T-cell (primary cell): ENCODE results near the gene BMP8A. TPM values are rescaled to one million over a fixed set of nuclear protein-coding genes. Genes with fewer than 3 reads are reported as not detected.

Source experiments
- total RNA-seq, 35 experiments: library from RNA in 6 of 35; stranded (reverse) in 6 of 35; fragments of 120-200 nt in 1 of 35; gene quantifications; one replicate each; pipeline versions ENCODE4 v1.2.1 to v1.2.4 and lab custom pipeline; 2013 to 2026

BMP8A gene
- total RNA-seq, 5 donors from 2014 or later (not counting 1 experiment from before 2014, with no cell fraction given): 0.38 TPM; not detected in 4

Other genes with a start within 250 kb of the BMP8A start
- gene PABPC4, start 85.2 kb downstream of the BMP8A start, total RNA-seq: 100 to 1,000 TPM; 266 to 314 (median 276) TPM
- gene HEYL, start 148.0 kb downstream of the BMP8A start, total RNA-seq: under 1 TPM in 2 of 5 donors, not detected in 3; 0.15 to 0.25 TPM
- gene NT5C1A, start 180.5 kb downstream of the BMP8A start, total RNA-seq: 1 to 10 TPM in 1 of 5 donors, under 1 TPM in 3, not detected in 1; 0.22 to 1.3 (median 0.42) TPM
- 10 to 100 TPM; 10.3 to 38.5 (median 28.5) TPM for gene HPCAL4, start 199.8 kb downstream of the BMP8A start, total RNA-seq
- 10 to 100 TPM; 50.8 to 72.6 (median 58.7) TPM for gene PPIE, start 247.2 kb downstream of the BMP8A start, total RNA-seq